HG02970 (cell line): ENCODE results near the gene CBARP.

Experiments
- ATAC-seq: cut with Tn5 transposase; IDR thresholded peaks from one replicate; pipeline ENCODE4 v1.9.1; 2021; ENCODE audit warnings: mild to moderate bottlenecking, moderate library complexity, moderate number of reproducible peaks; ENCODE audit not compliant: unreplicated experiment, low FRiP score

CBARP gene

GRCh38 chr19:1266129-1266915, 28.5 kb upstream of the CBARP start:
- ATAC-seq, result peak; percentile 25

- no peak for ATAC-seq
Observed at GRCh38 chr19:1265615-1266128, 27.9 kb upstream of the CBARP start.

GRCh38 chr19:1264801-1265614, 27.2 kb upstream of the CBARP start:
- no peak for ATAC-seq

- ATAC-seq, result no peak
Observed at GRCh38 chr19:1263188-1263587, 25.4 kb upstream of the CBARP start.

- ATAC-seq, result no peak
Observed at GRCh38 chr19:1262623-1263123, 24.9 kb upstream of the CBARP start.

GRCh38 chr19:1261798-1262622, 24.2 kb upstream of the CBARP start:
- ATAC-seq, result no peak

GRCh38 chr19:1261538-1261797, 23.7 kb upstream of the CBARP start:
- no peak for ATAC-seq

GRCh38 chr19:1260749-1261537, 23.1 kb upstream of the CBARP start:
- ATAC-seq, result peak; percentile 46

GRCh38 chr19:1259876-1260748, 22.3 kb upstream of the CBARP start:
- ATAC-seq, result peak; percentile 3

- peak; percentile 31 for ATAC-seq
Observed at GRCh38 chr19:1259206-1259875, 21.5 kb upstream of the CBARP start.

- no peak for ATAC-seq
Observed at GRCh38 chr19:1258707-1259205, 21.0 kb upstream of the CBARP start.

- no peak for ATAC-seq
Observed at GRCh38 chr19:1258163-1258492, 20.3 kb upstream of the CBARP start.

- no peak for ATAC-seq
Observed at GRCh38 chr19:1257475-1258162, 19.8 kb upstream of the CBARP start.

GRCh38 chr19:1256646-1257474, 19.1 kb upstream of the CBARP start:
- no peak for ATAC-seq

- ATAC-seq, result no peak
Observed at GRCh38 chr19:1255186-1256161, 17.7 kb upstream of the CBARP start.
